HEK293 (cell line): ENCODE data around the gene PGBD5.

Source experiments
- CTCF ChIA-PET: fragments of 350-600 bp; formaldehyde crosslinking; extraction: SDS; loops from one replicate; lab custom pipeline; 2021; ENCODE audit warnings: antibody characterized with exemption; lab: Yijun Ruan, JAX
- POLR2A ChIA-PET: fragments of 300-600 bp; formaldehyde crosslinking; extraction: SDS; loops from one replicate; lab custom pipeline; 2020; ENCODE audit warnings: antibody characterized with exemption, inconsistent platforms; lab: Yijun Ruan, JAX
- H3K27ac ChIP-seq: fragments of 200-500 bp; sonication (Bioruptor generic); 2 replicates; pipeline ENCODE4 v1.5.1; 2014; ENCODE audit warnings: low read depth, low read length, control low read depth, inconsistent platforms; ENCODE audit errors: extremely low read depth
- H3K36me3 ChIP-seq, 2 experiments: fragments of 200-500 bp in 1 of 2; sonication (Bioruptor generic) in 1 of 2; 1 replicate in 1 of 2; 2 replicates in 1 of 2; pipeline ENCODE4 v1.5.1; 2014 to 2017; ENCODE audit warnings: inconsistent platforms in 2 of 2, low read length in 2 of 2; ENCODE audit not compliant: control insufficient read depth in 2 of 2, insufficient read depth in 1 of 2
- H3K4me1 ChIP-seq: fragments of 200-500 bp; sonication (Bioruptor generic); 2 replicates; pipeline ENCODE4 v1.5.1; 2014; ENCODE audit warnings: mild to moderate bottlenecking, low read length, inconsistent platforms; ENCODE audit not compliant: control insufficient read depth, insufficient read depth
- H3K4me3 ChIP-seq: 2 replicates; pipeline ENCODE4 v1.5.1; 2011; ENCODE audit warnings: low read depth, mild to moderate bottlenecking, control low read depth, low read length, moderate library complexity
- H3K9me3 ChIP-seq: fragments of 200-500 bp; sonication (Bioruptor generic); 2 replicates; pipeline ENCODE4 v1.5.1; 2014; ENCODE audit warnings: low read depth, low read length, inconsistent platforms; ENCODE audit not compliant: control insufficient read depth, insufficient read depth
- BCL11A ChIP-seq: fragments of 450-650 bp; formaldehyde crosslinking; IDR thresholded peaks from 2 replicates; pipeline ENCODE4 v1.5.1; 2016; ENCODE audit warnings: low read depth, missing biosample characterization, missing genetic modification characterization
- EGR2 ChIP-seq: fragments of 450-650 bp; formaldehyde crosslinking; IDR thresholded peaks from 2 replicates; pipeline ENCODE4 v1.5.1; 2016; ENCODE audit warnings: low read depth, missing biosample characterization, missing genetic modification characterization
- IKZF3 ChIP-seq: fragments of 450-650 bp; IDR thresholded peaks from 2 replicates; pipeline ENCODE4 v1.5.0; 2018; ENCODE audit warnings: missing biosample characterization, mild to moderate bottlenecking, missing genetic modification characterization, moderate library complexity
- KLF1 ChIP-seq: fragments of 450-650 bp; formaldehyde crosslinking; IDR thresholded peaks from 2 replicates; pipeline ENCODE4 v1.5.1; 2016; ENCODE audit warnings: missing biosample characterization, missing genetic modification characterization
- KLF16 ChIP-seq: fragments of 450-650 bp; formaldehyde crosslinking; IDR thresholded peaks from 2 replicates; pipeline ENCODE4 v1.5.1; 2017; ENCODE audit warnings: missing biosample characterization, missing genetic modification characterization
- MEIS1 ChIP-seq: sonication (generic); formaldehyde crosslinking; IDR thresholded peaks from 2 replicates; pipeline ENCODE4 v1.8.1; 2022; ENCODE audit warnings: missing genetic modification reagents, mild to moderate bottlenecking, borderline replicate concordance
- MYNN ChIP-seq: fragments of 450-650 bp; formaldehyde crosslinking; IDR thresholded peaks from 2 replicates; pipeline ENCODE4 v1.5.1; 2016; ENCODE audit warnings: missing biosample characterization, missing genetic modification characterization, borderline replicate concordance
- PATZ1 ChIP-seq: fragments of 450-650 bp; formaldehyde crosslinking; IDR thresholded peaks from 2 replicates; pipeline ENCODE4 v1.5.1; 2016; ENCODE audit warnings: missing biosample characterization, missing genetic modification characterization
- ZBTB7A ChIP-seq: fragments of 450-650 bp; formaldehyde crosslinking; IDR thresholded peaks from 2 replicates; pipeline ENCODE4 v1.5.1; 2016; ENCODE audit warnings: low read depth, missing biosample characterization, missing genetic modification characterization
- ZFHX2 ChIP-seq: fragments of 450-650 bp; formaldehyde crosslinking; conservative IDR thresholded peaks from 2 replicates; pipeline ENCODE4 v1.5.1; 2016; ENCODE audit warnings: missing biosample characterization, missing genetic modification characterization
- ZFP41 ChIP-seq: fragments of 450-650 bp; formaldehyde crosslinking; IDR thresholded peaks from 2 replicates; pipeline ENCODE4 v1.5.1; 2016; ENCODE audit warnings: missing biosample characterization, missing genetic modification characterization, borderline replicate concordance
- ZIC2 ChIP-seq: fragments of 450-650 bp; formaldehyde crosslinking; IDR thresholded peaks from 2 replicates; pipeline ENCODE4 v1.5.1; 2016; ENCODE audit warnings: missing biosample characterization, missing genetic modification characterization
- ZNF16 ChIP-seq: fragments of 450-650 bp; formaldehyde crosslinking; IDR thresholded peaks from 2 replicates; pipeline ENCODE4 v1.5.1; 2016; ENCODE audit warnings: low read depth, missing biosample characterization, missing genetic modification characterization
- ZNF221 ChIP-seq: fragments of 450-650 bp; formaldehyde crosslinking; IDR thresholded peaks from 2 replicates; pipeline ENCODE4 v1.5.1; 2017; ENCODE audit warnings: missing biosample characterization, missing genetic modification characterization, borderline replicate concordance
- ZNF335 ChIP-seq: fragments of 450-650 bp; formaldehyde crosslinking; conservative IDR thresholded peaks from 2 replicates; pipeline ENCODE4 v1.5.1; 2016; ENCODE audit warnings: missing biosample characterization, missing genetic modification characterization
- ZNF529 ChIP-seq: fragments of 450-650 bp; formaldehyde crosslinking; IDR thresholded peaks from 2 replicates; pipeline ENCODE4 v1.5.1; 2017; ENCODE audit warnings: missing genetic modification characterization, missing biosample characterization; ENCODE audit not compliant: insufficient replicate concordance
- ZNF548 ChIP-seq: fragments of 450-650 bp; formaldehyde crosslinking; IDR thresholded peaks from 2 replicates; pipeline ENCODE4 v1.5.1; 2016; ENCODE audit warnings: missing biosample characterization, missing genetic modification characterization
- ZNF549 ChIP-seq: fragments of 450-650 bp; IDR thresholded peaks from 2 replicates; pipeline ENCODE4 v1.5.1; 2018; ENCODE audit warnings: missing biosample characterization, missing genetic modification characterization, mild to moderate bottlenecking, inconsistent platforms, moderate library complexity
- ZNF571 ChIP-seq: fragments of 450-650 bp; formaldehyde crosslinking; IDR thresholded peaks from 2 replicates; pipeline ENCODE4 v1.5.0; 2017; ENCODE audit warnings: missing biosample characterization, missing genetic modification characterization
- ZNF707 ChIP-seq: fragments of 450-650 bp; formaldehyde crosslinking; IDR thresholded peaks from 2 replicates; pipeline ENCODE4 v1.5.1; 2016; ENCODE audit warnings: missing biosample characterization, missing genetic modification characterization
- ZNF747 ChIP-seq: fragments of 450-650 bp; formaldehyde crosslinking; IDR thresholded peaks from 2 replicates; pipeline ENCODE4 v1.5.1; 2016; ENCODE audit warnings: missing biosample characterization, missing genetic modification characterization
- ZNF76 ChIP-seq: fragments of 450-650 bp; formaldehyde crosslinking; IDR thresholded peaks from 2 replicates; pipeline ENCODE4; 2016; ENCODE audit warnings: low read depth, missing biosample characterization, missing genetic modification characterization, borderline replicate concordance
- ZSCAN30 ChIP-seq: fragments of 450-650 bp; IDR thresholded peaks from 2 replicates; pipeline ENCODE4 v1.5.1; 2018; ENCODE audit warnings: missing biosample characterization, mild to moderate bottlenecking, missing genetic modification characterization, moderate library complexity
- TF ChIP-seq, protein P1 (sequence below): fragments of 450-650 bp; formaldehyde crosslinking; IDR thresholded peaks from 2 replicates; pipeline ENCODE4; 2016; ENCODE audit warnings: missing biosample characterization, missing genetic modification characterization

The PGBD5 gene

GRCh38 chr1:230281556-230281955 is 144.6 kb downstream of the PGBD5 start:
- CTCF ChIA-PET: interaction anchor here (0.7 kb wide), 1 partner anchor 16 kb away, joined by 3 read pairs; no protein-coding TSS in a partner anchor

DNA sequence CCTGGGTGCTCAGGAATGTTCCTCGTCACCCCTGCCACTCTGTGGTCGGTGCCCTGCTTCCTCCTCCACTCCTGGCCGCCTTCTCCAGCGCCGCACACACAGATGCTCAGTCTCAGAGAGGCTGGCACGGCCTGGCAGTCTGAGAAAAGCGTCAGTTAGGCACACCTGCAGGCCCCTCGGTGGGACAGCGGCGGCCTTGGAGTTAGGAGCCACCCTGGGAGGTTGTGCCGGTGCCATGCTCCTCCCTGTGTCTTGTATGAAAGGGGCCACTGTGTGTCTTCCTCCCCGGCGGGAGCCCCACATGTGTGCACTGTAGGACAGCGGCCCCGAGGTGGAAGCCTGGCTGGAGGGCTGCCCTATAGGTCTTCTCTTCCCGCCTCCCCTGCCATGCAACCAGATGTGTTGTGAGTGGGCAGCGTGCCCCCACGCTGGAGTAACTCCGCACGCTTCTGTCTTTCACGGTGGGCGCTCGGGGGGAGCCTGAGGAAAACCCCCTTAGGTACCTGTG is 145.2 kb downstream of the PGBD5 start:
- H3K9me3 ChIP-seq: no peaks in the 10 kb centered on the region
- peaks cover 15% of the 10 kb centered on the region for H3K4me1 ChIP-seq
- ChIA-PET CTCF (interaction anchor here (1.4 kb wide), 1 partner anchor 29 kb away, joined by 4 read pairs; no protein-coding TSS in a partner anchor), POLR2A (no interaction called here)
- peak overlapping the region; percentile 52; the same call in 1 of the 2 replicates for H3K27ac ChIP-seq
- H3K36me3 ChIP-seq: peaks cover 2 to 37% of the 10 kb centered on the region in 2 experiments
- H3K4me3 ChIP-seq: no peak overlapping the region
- TF ChIP-seq ZNF221 (tag by site-specific recombination): no peak
- TF ChIP-seq MEIS1 (CRISPR knock-in tag): no peak
- TF ChIP-seq ZIC2: peak; percentile 90
- TF ChIP-seq ZNF747 (tag by site-specific recombination): no peak
- TF ChIP-seq ZNF529: no peak
- no peak for TF ChIP-seq ZNF707 (tag by site-specific recombination)
- no peak for TF ChIP-seq ZSCAN30 (tag by site-specific recombination)
- TF ChIP-seq ZFP41 (tag by site-specific recombination): no peak

More at GRCh38 chr1:230281556-230281955, 144.6 kb downstream of the PGBD5 start:
- H3K4me1 ChIP-seq: peaks cover 15% of the 10 kb centered on the region
- H3K9me3 ChIP-seq: no peaks in the 10 kb centered on the region
- no peak overlapping the region for H3K4me3 ChIP-seq
- H3K36me3 ChIP-seq: peaks cover 0 to 31% of the 10 kb centered on the region in 2 experiments; a peak in 2 of 3 replicates
- H3K27ac ChIP-seq: peak overlapping the region; percentile 52; the same call in 1 of the 2 replicates
- POLR2A ChIA-PET: interaction anchor here (0.6 kb wide), 1 partner anchor 1045 kb away, joined by 3 read pairs; no protein-coding TSS in a partner anchor
- TF ChIP-seq MYNN (no peak), PATZ1 (tag by site-specific recombination) (0 out of 2 replicates have a peak, but pooled peaks have one; percentile 12), KLF16 (no peak), ZNF548 (tag by site-specific recombination) (no peak), EGR2 (tag by site-specific recombination) (peak; percentile 63), IKZF3 (tag by site-specific recombination) (no peak), ZNF76 (tag by site-specific recombination) (no peak), ZNF549 (tag by site-specific recombination) (no peak), KLF1 (peak; percentile 96), ZNF335 (tag by site-specific recombination) (peak; percentile 13; the same call in 1 of the 2 replicates), ZNF571 (tag by site-specific recombination) (no peak), BCL11A (tag by site-specific recombination) (no peak), ZFHX2 (tag by site-specific recombination) (peak; percentile 63), ZNF16 (tag by site-specific recombination) (no peak), ZBTB7A (no peak)
- TF ChIP-seq, protein P1, sequence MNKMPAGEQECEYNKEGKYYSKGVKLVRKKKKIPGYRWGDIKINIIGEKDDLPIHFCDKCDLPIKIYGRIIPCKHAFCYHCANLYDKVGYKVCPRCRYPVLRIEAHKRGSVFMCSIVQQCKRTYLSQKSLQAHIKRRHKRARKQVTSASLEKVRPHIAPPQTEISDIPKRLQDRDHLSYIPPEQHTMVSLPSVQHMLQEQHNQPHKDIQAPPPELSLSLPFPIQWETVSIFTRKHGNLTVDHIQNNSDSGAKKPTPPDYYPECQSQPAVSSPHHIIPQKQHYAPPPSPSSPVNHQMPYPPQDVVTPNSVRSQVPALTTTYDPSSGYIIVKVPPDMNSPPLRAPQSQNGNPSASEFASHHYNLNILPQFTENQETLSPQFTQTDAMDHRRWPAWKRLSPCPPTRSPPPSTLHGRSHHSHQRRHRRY (tag by site-specific recombination): no peak
- TF ChIP-seq, all 188 proteins: peak for 5
